DOHH2 (cell line): ENCODE data around the gene ERVFRD-1.

Experiments
- H3F3A ChIP-seq: fragments of 200-600 bp; sonication (generic), shearing (Covaris generic); 2 replicates; pipeline ENCODE4 v1.6.0; 2016; ENCODE audit warnings: antibody characterized with exemption, mild to moderate bottlenecking; ENCODE audit not compliant: control insufficient read depth, insufficient read depth
- H3K27ac ChIP-seq: fragments of 200-600 bp; sonication (generic); 2 replicates; pipeline ENCODE4 v1.5.1; 2014; ENCODE audit warnings: low read depth, mild to moderate bottlenecking, low read length, moderate library complexity
- H3K27me3 ChIP-seq: fragments of 200-600 bp; sonication (generic); 2 replicates; pipeline ENCODE4 v1.6.1; 2014; ENCODE audit warnings: mild to moderate bottlenecking, low read length, mixed read lengths; ENCODE audit not compliant: control insufficient read depth
- H3K36me3 ChIP-seq: fragments of 200-600 bp; sonication (generic); 2 replicates; pipeline ENCODE4 v1.6.1; 2014; ENCODE audit warnings: mild to moderate bottlenecking, low read length, moderate library complexity, mixed read lengths; ENCODE audit not compliant: control insufficient read depth
- H3K4me1 ChIP-seq: fragments of 200-600 bp; sonication (generic); 2 replicates; pipeline ENCODE4 v1.6.1; 2014; ENCODE audit warnings: mild to moderate bottlenecking, low read length, mixed read lengths; ENCODE audit not compliant: control insufficient read depth
- H3K4me2 ChIP-seq: fragments of 200-600 bp; sonication (generic); 2 replicates; pipeline ENCODE4 v1.6.0; 2014; ENCODE audit warnings: mild to moderate bottlenecking, low read length, moderate library complexity
- H3K4me3 ChIP-seq: fragments of 200-600 bp; sonication (generic); 2 replicates; pipeline ENCODE4 v1.5.1; 2014; ENCODE audit warnings: mild to moderate bottlenecking, low read length, mixed read lengths
- H3K79me2 ChIP-seq: fragments of 200-600 bp; sonication (generic); 2 replicates; pipeline ENCODE4 v1.6.1; 2014; ENCODE audit warnings: mild to moderate bottlenecking, low read length, mixed read lengths; ENCODE audit not compliant: control insufficient read depth
- H3K9me2 ChIP-seq: fragments of 200-600 bp; sonication (generic); replicated peaks from 2 replicates; pipeline ENCODE4 v1.6.1; 2014; ENCODE audit warnings: mild to moderate bottlenecking, low read length, mixed read lengths; ENCODE audit not compliant: control insufficient read depth
- H3K9me3 ChIP-seq: fragments of 200-600 bp; sonication (generic); 2 replicates; pipeline ENCODE4 v1.6.1; 2014; ENCODE audit warnings: antibody characterized with exemption, low read length, mixed read lengths; ENCODE audit not compliant: control insufficient read depth, insufficient read depth
- H4K20me1 ChIP-seq: fragments of 200-600 bp; sonication (generic); 2 replicates; pipeline ENCODE4 v1.6.0; 2014; ENCODE audit warnings: low read depth, mild to moderate bottlenecking, antibody characterized with exemption, low read length, moderate library complexity; ENCODE audit not compliant: control insufficient read depth, insufficient read depth
- CTCF ChIP-seq: fragments of 200-600 bp; sonication (generic); IDR thresholded peaks from one replicate; pipeline ENCODE4 v1.5.1; 2014; ENCODE audit warnings: antibody characterized with exemption, mild to moderate bottlenecking, low read depth, low read length; ENCODE audit not compliant: poor library complexity, severe bottlenecking
- EZH2phosphoT487 ChIP-seq: fragments of 200-600 bp; sonication (generic); IDR thresholded peaks from 2 replicates; pipeline ENCODE4 v1.6.1; 2017; ENCODE audit warnings: borderline replicate concordance, mild to moderate bottlenecking, antibody characterized with exemption, low read length, moderate library complexity, mixed read lengths

ERVFRD-1 gene

GRCh38 chr6:11130605-11131004 is 19.1 kb upstream of the ERVFRD-1 start:
- H3K79me2 ChIP-seq: peaks cover 60% of the 10 kb centered on the region
- H3K27ac ChIP-seq: no peak overlapping the region

GRCh38 chr6:11129908-11130565 is 18.5 kb upstream of the ERVFRD-1 start:
- no peak for TF ChIP-seq CTCF
- H3K4me1 ChIP-seq: peaks cover 7% of the 10 kb centered on the region
- no peak overlapping the region for H3K27ac ChIP-seq
- H3K4me2 ChIP-seq: no peak overlapping the region
- H3K9me2 ChIP-seq: no peaks in the 10 kb centered on the region
- H3K79me2 ChIP-seq: peaks cover 62% of the 10 kb centered on the region
- H3F3A ChIP-seq: no peaks in the 10 kb centered on the region
- no peaks in the 10 kb centered on the region for H3K9me3 ChIP-seq
- peaks cover 8% of the 10 kb centered on the region for H3K36me3 ChIP-seq
- no peaks in the 10 kb centered on the region for H3K27me3 ChIP-seq
- H4K20me1 ChIP-seq: no peaks in the 10 kb centered on the region
- H3K4me3 ChIP-seq: no peak overlapping the region

More at GRCh38 chr6:11130605-11131004, 19.1 kb upstream of the ERVFRD-1 start:
- Histone ChIP-seq H3K4me2 (no peak overlapping the region), H3K9me2 (no peaks in the 10 kb centered on the region), H3K27me3 (no peaks in the 10 kb centered on the region), H4K20me1 (no peaks in the 10 kb centered on the region), H3K36me3 (peaks cover 14% of the 10 kb centered on the region), H3K4me1 (peaks cover 7% of the 10 kb centered on the region), H3K4me3 (no peak overlapping the region), H3F3A (no peaks in the 10 kb centered on the region), H3K9me3 (no peaks in the 10 kb centered on the region)
- no peak for TF ChIP-seq EZH2phosphoT487
- no peak for TF ChIP-seq CTCF

- Histone ChIP-seq H3K79me2 (peaks cover 73% of the 10 kb centered on the region), H3K4me2 (no peak overlapping the region), H3K9me2 (no peaks in the 10 kb centered on the region), H3F3A (no peaks in the 10 kb centered on the region), H3K9me3 (no peaks in the 10 kb centered on the region), H3K27me3 (no peaks in the 10 kb centered on the region), H3K27ac (no peak overlapping the region), H3K4me1 (no peaks in the 10 kb centered on the region), H4K20me1 (no peaks in the 10 kb centered on the region), H3K36me3 (0 out of 2 replicates have a peak, but pooled peaks cover 2% of the 10 kb centered on the region), H3K4me3 (no peak overlapping the region)
- TF ChIP-seq EZH2phosphoT487 (no peak), CTCF (no peak)
Observed at GRCh38 chr6:11128608-11129007, 17.1 kb upstream of the ERVFRD-1 start.
